ENCODE data around the gene GNB4.

GNB4 gene

DNA sequence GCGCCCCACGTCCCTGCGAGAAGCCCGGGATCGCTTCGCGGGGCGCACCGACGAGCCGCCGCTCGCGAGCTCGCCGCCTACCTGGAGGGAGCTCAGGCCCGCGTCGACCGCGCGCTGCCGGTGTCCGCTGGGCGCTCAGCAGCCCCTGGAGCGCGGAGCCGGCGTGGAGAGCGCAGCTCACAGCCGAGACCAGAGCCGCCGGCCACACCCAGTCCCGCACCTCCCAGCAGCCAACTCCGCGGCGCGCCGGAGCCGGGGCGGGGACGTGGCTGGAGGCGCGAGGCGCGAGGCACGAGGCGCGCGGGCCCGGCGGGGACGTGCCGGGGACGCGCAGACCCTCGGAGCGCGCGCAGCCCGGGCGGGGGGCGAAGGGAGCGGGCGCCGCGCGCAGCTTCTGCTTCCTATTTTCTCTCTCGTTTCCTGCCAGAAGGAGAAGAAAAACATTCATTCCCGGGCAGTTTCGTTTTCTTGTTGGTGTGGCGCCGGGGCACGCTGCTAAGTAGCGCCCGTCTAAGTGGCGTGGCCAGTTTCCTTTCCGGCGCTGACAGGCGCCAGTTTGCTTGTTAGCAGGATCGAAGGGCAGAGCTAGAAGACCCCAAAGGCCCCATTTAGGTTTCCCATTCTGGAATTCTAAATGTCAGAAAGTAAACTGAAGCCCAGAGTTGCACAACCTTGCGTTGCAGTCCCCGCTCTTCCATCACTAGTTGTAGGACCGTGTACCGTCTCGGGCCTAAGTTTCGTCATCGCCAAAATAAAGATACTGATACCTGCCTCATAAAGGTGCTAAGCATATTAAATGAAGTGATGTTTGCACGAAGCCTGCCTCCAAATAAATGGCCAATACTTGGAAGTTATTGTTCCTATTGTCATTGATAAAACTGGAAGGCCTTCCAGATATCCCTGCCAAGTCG lies at the start of gene GNB4:
GNB4 (minus strand) TSS at position 206 of the 911 bp plus-strand sequence. CDS start 25,270 bp downstream, outside the sequence.
- H3K4me3 ChIP-seq (ENCODE audit: low read length in 2 of 2): peak within 1 kb of the TSS; percentile 58 to 74
- H3K27ac ChIP-seq (ENCODE audit: low read depth in 2 of 2, low read length in 2 of 2): peak within 1 kb of the TSS; percentile 80 to 83
- peaks cover 0 to 5% of the 10 kb centered on the region in 2 donors for H3K4me1 ChIP-seq (ENCODE audit: control insufficient read depth in 2 of 2, insufficient read depth in 2 of 2, low read length in 2 of 2)
- H3K9ac ChIP-seq (ENCODE audit: low read depth in 1 of 2, low read length in 2 of 2): peak within 1 kb of the TSS; percentile 48 to 72
- no peaks in the 10 kb centered on the region for H3K9me3 ChIP-seq (ENCODE audit: control insufficient read depth in 2 of 2, low read length in 2 of 2)
- H3K27me3 ChIP-seq (ENCODE audit: control insufficient read depth in 2 of 2, insufficient read depth in 2 of 2, low read length in 2 of 2): no peaks in the 10 kb centered on the region
- H3K36me3 ChIP-seq (ENCODE audit: control insufficient read depth in 2 of 2, insufficient read depth in 2 of 2, low read length in 2 of 2): no peaks in the 10 kb centered on the region

DNA sequence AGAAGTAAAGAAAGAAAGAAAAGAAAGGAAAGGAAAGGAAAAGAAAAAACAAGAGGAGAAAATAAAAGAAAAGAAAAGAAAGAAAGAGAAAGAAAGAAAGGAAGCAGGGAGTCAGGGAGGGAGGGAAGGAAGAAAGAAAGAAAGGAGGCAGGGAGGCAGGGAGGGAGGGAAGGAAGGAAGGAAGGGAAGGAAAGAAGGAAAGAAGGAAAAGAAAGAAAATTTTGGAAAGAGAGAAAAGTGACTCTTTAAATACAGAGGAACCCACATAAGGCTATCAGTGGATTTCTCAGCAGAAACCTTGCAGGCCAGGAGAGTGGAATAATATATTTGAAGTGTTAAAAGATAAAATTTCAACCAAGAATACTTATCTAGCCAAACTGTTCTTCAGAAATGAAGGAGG lies 44.2 kb upstream of the GNB4 start:
- H3K4me3 ChIP-seq (ENCODE audit: low read length in 2 of 2): no peak overlapping the region
- peaks cover 2 to 3% of the 10 kb centered on the region in 2 donors for H3K9me3 ChIP-seq (ENCODE audit: control insufficient read depth in 2 of 2, low read length in 2 of 2)
- no peak overlapping the region for H3K27ac ChIP-seq (ENCODE audit: low read depth in 2 of 2, low read length in 2 of 2)
- no peaks in the 10 kb centered on the region for H3K4me1 ChIP-seq (ENCODE audit: control insufficient read depth in 2 of 2, insufficient read depth in 2 of 2, low read length in 2 of 2)
- H3K9ac ChIP-seq (ENCODE audit: low read depth in 1 of 2, low read length in 2 of 2): no peak overlapping the region
- no peaks in the 10 kb centered on the region for H3K36me3 ChIP-seq (ENCODE audit: control insufficient read depth in 2 of 2, insufficient read depth in 2 of 2, low read length in 2 of 2)
- H3K27me3 ChIP-seq (ENCODE audit: control insufficient read depth in 2 of 2, insufficient read depth in 2 of 2, low read length in 2 of 2): no peaks in the 10 kb centered on the region

DNA sequence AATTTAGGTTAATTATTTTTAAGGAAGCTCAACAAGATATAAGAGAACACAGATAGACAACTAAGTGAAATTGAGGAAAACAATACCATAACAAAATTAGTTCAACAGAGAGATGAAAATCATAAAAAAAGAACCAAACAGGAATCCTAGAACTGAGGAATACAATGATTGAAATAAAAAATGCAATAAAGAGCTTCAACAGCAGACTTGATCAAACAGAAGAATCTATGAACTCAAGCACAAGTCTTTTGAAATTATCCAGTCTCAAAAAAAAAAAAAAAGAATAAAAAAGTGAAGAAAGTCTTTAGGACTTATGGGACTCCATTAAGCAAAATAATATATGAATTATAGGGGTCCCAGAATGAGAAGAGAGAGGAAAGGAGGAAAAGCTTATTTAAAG lies 42.0 kb upstream of the GNB4 start:
- Histone ChIP-seq H3K36me3 (ENCODE audit: control insufficient read depth in 2 of 2, insufficient read depth in 2 of 2, low read length in 2 of 2) (no peaks in the 10 kb centered on the region), H3K27me3 (ENCODE audit: control insufficient read depth in 2 of 2, insufficient read depth in 2 of 2, low read length in 2 of 2) (no peaks in the 10 kb centered on the region), H3K9ac (ENCODE audit: low read depth in 1 of 2, low read length in 2 of 2) (no peak overlapping the region), H3K9me3 (ENCODE audit: control insufficient read depth in 2 of 2, low read length in 2 of 2) (peaks cover 2 to 3% of the 10 kb centered on the region in 2 donors), H3K4me3 (ENCODE audit: low read length in 2 of 2) (no peak overlapping the region), H3K4me1 (ENCODE audit: control insufficient read depth in 2 of 2, insufficient read depth in 2 of 2, low read length in 2 of 2) (no peaks in the 10 kb centered on the region), H3K27ac (ENCODE audit: low read depth in 2 of 2, low read length in 2 of 2) (no peak overlapping the region)

DNA sequence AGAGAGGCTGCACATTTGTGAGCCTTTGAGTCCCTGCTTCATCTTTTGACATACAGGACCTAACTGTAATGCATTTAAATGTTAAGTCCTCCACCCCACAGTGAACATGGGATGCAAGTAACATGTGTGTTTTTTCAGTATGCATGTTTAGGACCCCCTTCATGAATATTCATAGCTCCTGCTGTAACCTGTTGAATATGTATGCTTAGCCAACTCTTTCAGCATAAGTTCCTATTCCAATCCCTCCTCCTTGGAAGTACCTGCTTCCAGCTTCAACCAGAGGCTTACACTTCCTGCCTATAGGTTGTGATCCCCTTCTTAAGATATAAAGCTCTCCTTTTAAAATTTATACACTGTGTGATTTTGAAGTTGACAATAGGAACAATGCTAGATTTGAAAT lies 36.9 kb upstream of the GNB4 start:
- H3K27ac ChIP-seq (ENCODE audit: low read depth in 2 of 2, low read length in 2 of 2): no peak overlapping the region
- H3K36me3 ChIP-seq (ENCODE audit: control insufficient read depth in 2 of 2, insufficient read depth in 2 of 2, low read length in 2 of 2): no peaks in the 10 kb centered on the region
- no peak overlapping the region for H3K9ac ChIP-seq (ENCODE audit: low read depth in 1 of 2, low read length in 2 of 2)
- no peak overlapping the region for H3K4me3 ChIP-seq (ENCODE audit: low read length in 2 of 2)
- no peaks in the 10 kb centered on the region for H3K27me3 ChIP-seq (ENCODE audit: control insufficient read depth in 2 of 2, insufficient read depth in 2 of 2, low read length in 2 of 2)
- no peaks in the 10 kb centered on the region for H3K4me1 ChIP-seq (ENCODE audit: control insufficient read depth in 2 of 2, insufficient read depth in 2 of 2, low read length in 2 of 2)
- no peaks in the 10 kb centered on the region for H3K9me3 ChIP-seq (ENCODE audit: control insufficient read depth in 2 of 2, low read length in 2 of 2)

DNA sequence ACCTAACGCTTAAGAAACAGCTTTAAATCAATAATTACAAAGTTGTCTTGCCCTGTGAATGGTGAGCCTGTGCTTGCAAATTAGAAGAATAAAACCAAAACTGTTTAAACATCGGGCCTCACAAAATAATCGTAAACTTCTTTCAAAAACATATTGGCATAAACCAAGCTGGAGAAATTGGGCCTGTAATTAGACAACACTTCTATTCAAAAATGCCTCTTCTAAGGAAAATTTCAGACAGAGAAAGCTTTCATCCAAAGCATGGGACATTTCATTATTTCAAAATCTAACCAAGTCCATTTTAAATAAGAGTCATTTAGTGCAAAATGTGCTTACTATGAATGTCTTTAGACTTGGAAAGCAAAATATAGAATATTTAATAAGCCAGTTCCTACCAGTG lies 35.5 kb upstream of the GNB4 start:
- Histone ChIP-seq H3K9me3 (ENCODE audit: control insufficient read depth in 2 of 2, low read length in 2 of 2) (no peaks in the 10 kb centered on the region), H3K27me3 (ENCODE audit: control insufficient read depth in 2 of 2, insufficient read depth in 2 of 2, low read length in 2 of 2) (no peaks in the 10 kb centered on the region), H3K4me3 (ENCODE audit: low read length in 2 of 2) (no peak overlapping the region), H3K9ac (ENCODE audit: low read depth in 1 of 2, low read length in 2 of 2) (no peak overlapping the region), H3K36me3 (ENCODE audit: control insufficient read depth in 2 of 2, insufficient read depth in 2 of 2, low read length in 2 of 2) (no peaks in the 10 kb centered on the region), H3K4me1 (ENCODE audit: control insufficient read depth in 2 of 2, insufficient read depth in 2 of 2, low read length in 2 of 2) (no peaks in the 10 kb centered on the region), H3K27ac (ENCODE audit: low read depth in 2 of 2, low read length in 2 of 2) (no peak overlapping the region)

DNA sequence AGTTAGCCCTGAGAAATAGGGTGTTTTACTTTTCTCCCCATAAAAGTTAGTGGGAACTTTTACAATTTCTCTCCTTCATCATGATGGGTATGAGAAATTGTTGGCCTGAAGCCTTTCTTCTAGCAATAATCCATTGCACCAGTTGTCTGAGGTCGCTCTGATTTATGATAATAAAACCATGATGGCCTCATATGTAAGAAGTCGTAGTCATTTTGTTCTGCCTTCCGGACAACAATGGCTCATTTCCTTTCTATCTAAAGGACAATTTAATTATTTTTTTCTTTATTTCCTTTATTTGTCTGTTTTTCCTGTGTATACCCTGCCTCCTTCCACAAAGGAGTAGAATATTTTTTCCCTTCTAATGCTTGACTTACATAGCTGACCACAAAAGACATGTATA lies 31.6 kb upstream of the GNB4 start:
- no peaks in the 10 kb centered on the region for H3K27me3 ChIP-seq (ENCODE audit: control insufficient read depth in 2 of 2, insufficient read depth in 2 of 2, low read length in 2 of 2)
- no peaks in the 10 kb centered on the region for H3K36me3 ChIP-seq (ENCODE audit: control insufficient read depth in 2 of 2, insufficient read depth in 2 of 2, low read length in 2 of 2)
- no peak overlapping the region for H3K9ac ChIP-seq (ENCODE audit: low read depth in 1 of 2, low read length in 2 of 2)
- H3K9me3 ChIP-seq (ENCODE audit: control insufficient read depth in 2 of 2, low read length in 2 of 2): no peaks in the 10 kb centered on the region
- H3K27ac ChIP-seq (ENCODE audit: low read depth in 2 of 2, low read length in 2 of 2): no peak overlapping the region
- H3K4me3 ChIP-seq (ENCODE audit: low read length in 2 of 2): no peak overlapping the region
- no peaks in the 10 kb centered on the region for H3K4me1 ChIP-seq (ENCODE audit: control insufficient read depth in 2 of 2, insufficient read depth in 2 of 2, low read length in 2 of 2)

DNA sequence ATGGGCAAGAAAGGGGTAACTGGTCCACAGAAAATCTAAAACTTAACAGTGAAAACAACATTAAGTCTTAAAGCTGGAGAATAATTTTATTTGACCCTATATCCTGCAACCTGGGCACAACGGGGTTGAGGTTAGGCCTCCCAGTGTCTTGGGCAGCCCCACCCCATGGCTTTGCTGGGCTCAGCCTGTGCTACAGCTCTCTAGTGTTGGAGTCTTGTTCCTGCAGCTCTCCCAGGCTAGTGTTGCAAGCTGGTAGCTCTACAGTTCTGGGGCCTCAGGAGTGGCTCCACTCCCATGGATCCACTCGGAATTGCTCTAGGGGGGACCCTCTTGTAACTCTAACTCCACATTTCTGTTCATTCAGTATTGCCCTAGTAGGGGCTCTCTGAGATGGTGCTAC lies 24.9 kb upstream of the GNB4 start:
- no peaks in the 10 kb centered on the region for H3K27me3 ChIP-seq (ENCODE audit: control insufficient read depth in 2 of 2, insufficient read depth in 2 of 2, low read length in 2 of 2)

DNA sequence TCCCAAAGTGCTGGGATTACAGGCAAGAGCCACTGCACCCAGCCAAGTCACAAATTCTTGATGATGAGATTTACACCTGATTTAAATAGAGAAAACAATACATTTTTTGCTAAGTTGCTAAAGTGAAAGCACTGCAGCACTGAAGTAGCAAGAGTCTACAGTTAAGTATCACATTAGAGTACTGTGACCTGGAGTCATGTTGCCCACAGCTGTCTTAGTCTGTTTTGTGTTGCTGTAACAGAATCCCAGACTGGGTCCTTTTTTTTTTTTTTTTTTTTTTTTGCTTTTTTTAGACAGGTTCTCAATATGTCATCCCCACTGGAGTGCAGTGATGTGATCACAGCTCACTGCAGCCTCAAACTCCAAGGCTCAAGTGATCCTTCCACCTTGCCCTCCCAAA lies 23.2 kb upstream of the GNB4 start:
- Histone ChIP-seq H3K4me1 (ENCODE audit: control insufficient read depth in 2 of 2, insufficient read depth in 2 of 2, low read length in 2 of 2) (no peaks in the 10 kb centered on the region), H3K4me3 (ENCODE audit: low read length in 2 of 2) (no peak overlapping the region), H3K27ac (ENCODE audit: low read depth in 2 of 2, low read length in 2 of 2) (no peak overlapping the region), H3K9ac (ENCODE audit: low read depth in 1 of 2, low read length in 2 of 2) (no peak overlapping the region), H3K9me3 (ENCODE audit: control insufficient read depth in 2 of 2, low read length in 2 of 2) (no peaks in the 10 kb centered on the region), H3K36me3 (ENCODE audit: control insufficient read depth in 2 of 2, insufficient read depth in 2 of 2, low read length in 2 of 2) (no peaks in the 10 kb centered on the region), H3K27me3 (ENCODE audit: control insufficient read depth in 2 of 2, insufficient read depth in 2 of 2, low read length in 2 of 2) (no peaks in the 10 kb centered on the region)

More for the DNA sequence above, 24.9 kb upstream of the GNB4 start:
- H3K36me3 ChIP-seq (ENCODE audit: control insufficient read depth in 2 of 2, insufficient read depth in 2 of 2, low read length in 2 of 2): no peaks in the 10 kb centered on the region
- no peaks in the 10 kb centered on the region for H3K9me3 ChIP-seq (ENCODE audit: control insufficient read depth in 2 of 2, low read length in 2 of 2)
- H3K9ac ChIP-seq (ENCODE audit: low read depth in 1 of 2, low read length in 2 of 2): no peak overlapping the region
- no peak overlapping the region for H3K4me3 ChIP-seq (ENCODE audit: low read length in 2 of 2)
- no peak overlapping the region for H3K27ac ChIP-seq (ENCODE audit: low read depth in 2 of 2, low read length in 2 of 2)
- no peaks in the 10 kb centered on the region for H3K4me1 ChIP-seq (ENCODE audit: control insufficient read depth in 2 of 2, insufficient read depth in 2 of 2, low read length in 2 of 2)

DNA sequence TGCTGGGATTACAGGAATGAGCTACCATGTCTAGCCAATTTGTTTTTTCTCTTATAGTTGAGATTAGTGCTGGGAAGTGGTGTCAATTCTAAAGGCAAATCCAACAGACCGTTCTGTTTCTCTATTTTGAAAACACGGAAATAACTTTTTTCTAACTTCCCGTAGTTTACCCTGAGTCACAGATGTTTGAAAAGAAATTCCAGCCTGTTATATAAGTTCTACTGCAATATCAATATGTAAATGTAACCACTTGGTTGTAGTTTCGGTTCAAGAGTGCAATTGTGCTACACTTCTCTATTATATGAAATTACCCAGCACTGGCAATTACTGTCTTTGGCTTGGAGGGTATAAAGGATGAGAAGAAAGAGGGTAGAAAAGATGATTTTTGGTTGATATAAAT lies 22.3 kb upstream of the GNB4 start:
- Histone ChIP-seq H3K4me1 (ENCODE audit: control insufficient read depth in 2 of 2, insufficient read depth in 2 of 2, low read length in 2 of 2) (no peaks in the 10 kb centered on the region), H3K27ac (ENCODE audit: low read depth in 2 of 2, low read length in 2 of 2) (no peak overlapping the region), H3K36me3 (ENCODE audit: control insufficient read depth in 2 of 2, insufficient read depth in 2 of 2, low read length in 2 of 2) (no peaks in the 10 kb centered on the region), H3K27me3 (ENCODE audit: control insufficient read depth in 2 of 2, insufficient read depth in 2 of 2, low read length in 2 of 2) (no peaks in the 10 kb centered on the region), H3K4me3 (ENCODE audit: low read length in 2 of 2) (no peak overlapping the region), H3K9me3 (ENCODE audit: control insufficient read depth in 2 of 2, low read length in 2 of 2) (no peaks in the 10 kb centered on the region), H3K9ac (ENCODE audit: low read depth in 1 of 2, low read length in 2 of 2) (no peak overlapping the region)

DNA sequence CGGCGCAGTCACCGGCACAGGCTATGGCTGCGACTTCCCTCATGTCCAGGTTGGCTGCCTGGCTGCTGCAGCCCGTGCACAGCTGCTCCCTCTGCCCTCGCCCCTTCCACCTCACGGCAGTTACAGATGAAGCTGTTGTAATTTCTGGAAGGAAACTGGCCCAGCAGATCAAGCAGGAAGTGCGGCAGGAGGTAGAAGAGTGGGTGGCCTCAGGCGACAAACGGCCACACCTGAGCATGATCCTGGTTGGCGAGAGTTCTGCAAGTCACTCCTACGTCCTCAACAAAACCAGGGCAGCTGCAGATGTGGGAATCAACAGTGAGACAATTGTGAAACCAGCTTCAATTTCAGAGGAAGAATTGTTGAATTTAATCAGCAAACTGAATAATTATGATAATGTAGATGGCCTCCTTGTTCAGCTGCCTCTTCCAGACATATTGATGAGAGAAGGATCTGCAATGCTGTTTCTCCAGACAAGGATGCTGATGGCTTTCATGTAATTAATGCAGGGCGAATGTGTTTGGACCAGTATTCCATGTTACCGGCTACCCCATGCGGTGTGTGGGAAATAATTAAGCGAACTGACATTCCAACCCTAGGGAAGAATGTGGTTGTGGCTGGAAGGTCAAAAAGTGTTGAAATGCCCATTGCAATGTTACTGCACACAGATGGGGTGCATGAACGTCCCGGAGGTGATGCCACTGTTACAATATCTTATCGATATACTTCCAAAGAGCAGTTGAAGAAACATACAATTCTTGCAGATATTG lies 13.2 kb upstream of the GNB4 start:
- no peaks in the 10 kb centered on the region for H3K4me1 ChIP-seq (ENCODE audit: control insufficient read depth in 2 of 2, insufficient read depth in 2 of 2, low read length in 2 of 2)
- H3K9ac ChIP-seq (ENCODE audit: low read depth in 1 of 2, low read length in 2 of 2): no peak overlapping the region
- no peaks in the 10 kb centered on the region for H3K36me3 ChIP-seq (ENCODE audit: control insufficient read depth in 2 of 2, insufficient read depth in 2 of 2, low read length in 2 of 2)
- H3K4me3 ChIP-seq (ENCODE audit: low read length in 2 of 2): no peak overlapping the region
- no peaks in the 10 kb centered on the region for H3K9me3 ChIP-seq (ENCODE audit: control insufficient read depth in 2 of 2, low read length in 2 of 2)
- peaks cover 0 to 3% of the 10 kb centered on the region in 2 donors for H3K27me3 ChIP-seq (ENCODE audit: control insufficient read depth in 2 of 2, insufficient read depth in 2 of 2, low read length in 2 of 2)
- H3K27ac ChIP-seq (ENCODE audit: low read depth in 2 of 2, low read length in 2 of 2): no peak overlapping the region

Data from mucosa of rectum (tissue), 2 donors.